GM12875 (cell line): Measurements from ENCODE around the gene TLCD1.

Experiments used
- H3K4me3 ChIP-seq: one replicate; pipeline ENCODE4 v1.5.1; 2011; ENCODE audit warnings: low read depth, low read length, control low read depth
- CTCF ChIP-seq: IDR thresholded peaks from 2 replicates; pipeline ENCODE4 v1.5.1; 2011; ENCODE audit warnings: low read depth, mild to moderate bottlenecking, control low read depth, inconsistent platforms, low read length, moderate library complexity, borderline replicate concordance; ENCODE audit not compliant: insufficient read depth

Gene TLCD1

GRCh38 chr17:28719021-28719433, 7.0 kb downstream of the TLCD1 start:
- H3K4me3 ChIP-seq, result peak overlapping the region; percentile 52
- TF ChIP-seq CTCF, result no peak

GRCh38 chr17:28718333-28719020, 7.6 kb downstream of the TLCD1 start:
- no peak for TF ChIP-seq CTCF
- H3K4me3 ChIP-seq, result peak overlapping the region; percentile 61

GRCh38 chr17:28717578-28718332, 8.3 kb downstream of the TLCD1 start, which contains the start of gene RAB34:
TSS of gene RAB34 (minus strand) at chr17:28717868. CDS start at chr17:28717266, 602 bp downstream.
- TF ChIP-seq CTCF, result 0 out of 2 replicates have a peak, but pooled peaks have one; percentile 15
- H3K4me3 ChIP-seq, result peak within 1 kb of the TSS; percentile 61

- peak overlapping the region; percentile 61 for H3K4me3 ChIP-seq
- TF ChIP-seq CTCF, result no peak
Observed at GRCh38 chr17:28716740-28717577, 9.1 kb downstream of the TLCD1 start.

GRCh38 chr17:28715217-28715616, 10.8 kb downstream of the TLCD1 start:
- no peak for TF ChIP-seq CTCF
- no peak overlapping the region for H3K4me3 ChIP-seq

- no peak for TF ChIP-seq CTCF
Observed at GRCh38 chr17:28714281-28714680, 11.8 kb downstream of the TLCD1 start.

More at GRCh38 chr17:28714281-28714680, 11.8 kb downstream of the TLCD1 start:
- no peak overlapping the region for H3K4me3 ChIP-seq
